Naive thymus-derived CD8-positive, alpha-beta T cell (primary cell): ENCODE data around the gene INHBE. TPM values are rescaled to one million over a fixed set of nuclear protein-coding genes. Genes with fewer than 3 reads are reported as not detected.
A peak's percentile ranks its signal among the peaks of the same experiment; 100 is the strongest.

ENCODE experiments used
- ATAC-seq, 2 donors: fragments of 150-1000 bp; cut with Tn5 transposase in 1 of 2; sonication (Bioruptor Pico), chemical (Tn5 transposase) in 1 of 2; 1 replicate in 1 of 2; 2 replicates in 1 of 2; pipeline ENCODE4 v1.10.0; 2021; ENCODE audit warnings: mild to moderate bottlenecking in 2 of 2, moderate library complexity in 2 of 2
- POLR2A ChIA-PET: fragments of 350-600 bp; sonication (Branson Sonifier 250); formaldehyde crosslinking; loops from one replicate; lab custom pipeline; 2021; ENCODE audit warnings: antibody characterized with exemption; lab: Charles Lee
- DNase-seq, 10 donors: peaks; one replicate each; pipeline versions ENCODE4 v3.0.0 to v3.0.0-alpha.2; 2020 to 2022
- H3K27ac Mint-ChIP-seq, 10 donors: one replicate each; pipeline ENCODE4 v1.8.0; 2020 to 2022; ENCODE audit warnings: mild to moderate bottlenecking in 10 of 10, mixed read lengths in 10 of 10, moderate library complexity in 4 of 10, inconsistent platforms in 1 of 10
- H3K27me3 Mint-ChIP-seq, 5 donors: one replicate each; pipeline ENCODE4 v1.8.0; 2021 to 2022; ENCODE audit warnings: mixed read lengths in 5 of 5
- H3K36me3 Mint-ChIP-seq, 3 donors: one replicate each; pipeline ENCODE4 v1.8.0; 2020 to 2022; ENCODE audit warnings: mixed read lengths in 3 of 3, mild to moderate bottlenecking in 2 of 3, inconsistent platforms in 1 of 3
- H3K4me1 Mint-ChIP-seq, 4 donors: one replicate each; pipeline ENCODE4 v1.8.0; 2021 to 2022; ENCODE audit warnings: mixed read lengths in 4 of 4
- H3K4me3 Mint-ChIP-seq, 10 donors: one replicate each; pipeline ENCODE4 v1.8.0; 2020 to 2022; ENCODE audit warnings: mild to moderate bottlenecking in 10 of 10, mixed read lengths in 10 of 10, moderate library complexity in 6 of 10, inconsistent platforms in 1 of 10
- H3K9me3 Mint-ChIP-seq, 9 donors: one replicate each; pipeline ENCODE4 v1.8.0; 2020 to 2022; ENCODE audit warnings: mixed read lengths in 9 of 9, mild to moderate bottlenecking in 3 of 9, inconsistent platforms in 1 of 9, moderate library complexity in 1 of 9
- polyA plus RNA-seq, 3 donors: library from polyadenylated mRNA; unstranded; fragments of 300-500 nt; fragmentation: Illumina TruSeq; gene quantifications; one replicate each; pipeline ENCODE4 v1.2.3, GENCODE V29; 2021
- total RNA-seq, 8 experiments: library from RNA in 2 of 8; stranded (reverse) in 2 of 8; gene quantifications; one replicate each; pipeline ENCODE4 v1.2.3 and lab custom pipeline; 2021 to 2026

INHBE gene
- total and polyA plus RNA-seq, 5 experiments from 2014 or later: 0.16 TPM; not detected in 4

DNA sequence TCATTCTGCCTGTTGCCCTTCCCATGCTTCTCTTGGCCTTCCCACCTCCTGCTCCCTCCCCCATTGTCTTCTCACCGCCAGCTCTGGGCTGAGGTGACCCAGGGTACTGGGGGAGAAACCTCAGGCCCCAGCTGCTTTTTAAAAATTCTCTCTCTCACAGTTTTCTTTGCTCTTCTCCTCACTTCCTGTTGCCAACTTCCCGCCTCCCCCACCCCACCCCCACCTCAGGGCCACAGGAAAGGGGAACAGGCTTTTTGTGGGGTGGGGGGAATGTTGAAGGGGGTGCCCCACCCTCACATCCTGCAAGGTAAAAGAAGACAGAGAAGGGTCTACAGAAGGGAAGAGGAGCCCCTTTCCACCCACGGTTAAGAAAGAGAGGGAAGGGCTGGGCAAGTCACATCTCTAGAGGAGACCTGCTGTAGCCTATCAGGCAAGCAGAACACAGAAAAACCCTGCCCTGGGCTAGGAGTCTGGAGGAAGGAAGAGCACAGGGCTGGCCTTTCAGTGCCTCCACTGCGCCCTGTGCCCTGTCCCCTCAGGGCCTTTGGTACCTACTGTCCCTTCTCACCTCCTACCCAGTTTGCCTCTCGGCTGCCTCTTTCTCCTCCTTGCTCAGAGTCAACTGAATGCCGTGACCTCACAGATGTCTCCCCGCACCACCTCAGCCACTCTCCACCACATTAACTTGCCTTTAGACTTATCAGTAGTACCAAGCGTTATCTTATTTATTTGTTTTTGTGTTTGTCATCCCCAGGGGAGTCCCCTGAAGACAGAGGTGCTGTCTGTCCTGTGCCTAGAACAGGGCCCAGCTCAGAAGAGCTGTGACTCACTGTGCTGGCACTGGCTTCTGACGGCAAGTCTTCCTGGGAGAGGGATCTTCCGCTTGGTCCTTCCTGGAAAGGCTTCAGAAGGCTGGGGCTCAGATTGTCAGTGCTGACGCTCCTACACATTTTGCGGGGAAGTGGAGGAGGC is 22.9 kb downstream of the INHBE start:
- Mint-ChIP-seq H3K4me1 (peaks cover 50 to 88% (median 80%) of the 10 kb centered on the region in 4 donors), H3K9me3 (no peaks in the 10 kb centered on the region), H3K36me3 (peaks cover 5 to 31% (median 8%) of the 10 kb centered on the region in 3 donors), H3K27ac (peak overlapping the region; percentile 97 to 100 (median 100)), H3K27me3 (no peaks in the 10 kb centered on the region), H3K4me3 (peak overlapping the region; percentile 94 to 100 (median 98))
- peak in 9 of 10 donors; percentile 27 to 80 (median 54) for DNase-seq
- ATAC-seq: peak; percentile 43 to 46
- POLR2A ChIA-PET: interaction anchor here (0.7 to 10.3 kb wide), 18 partner anchors 9 to 388 kb away, joined by 3 to 135 read pairs (median 4); partner anchors contain the start of genes DDIT3, GLI1, MARS1 and PIP4K2C

DNA sequence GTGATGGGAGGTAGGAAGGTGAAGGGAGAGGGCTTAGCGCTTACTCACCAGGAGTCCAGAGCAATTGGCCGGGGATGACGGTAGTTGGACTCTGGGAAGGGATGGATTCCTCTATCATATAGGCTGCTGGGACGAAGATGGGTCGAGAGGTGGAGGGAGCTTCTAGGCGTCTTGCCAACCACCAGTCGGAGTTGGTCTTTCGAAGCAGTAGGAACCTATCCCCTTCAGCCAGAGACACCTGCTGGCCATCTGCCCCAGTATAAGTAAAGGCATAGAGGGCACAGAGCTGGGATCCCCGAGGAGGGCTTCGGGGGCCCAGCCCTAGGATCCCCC is 23.9 kb downstream of the INHBE start:
- ATAC-seq: no peak
- Mint-ChIP-seq H3K27me3 (no peaks in the 10 kb centered on the region), H3K27ac (peak overlapping the region; percentile 97 to 100 (median 100)), H3K4me1 (peaks cover 44 to 86% (median 77%) of the 10 kb centered on the region in 4 donors), H3K4me3 (peak overlapping the region; percentile 94 to 100 (median 98)), H3K9me3 (no peaks in the 10 kb centered on the region), H3K36me3 (peaks cover 5 to 21% (median 8%) of the 10 kb centered on the region in 3 donors)
- no peak for DNase-seq
- POLR2A ChIA-PET: interaction anchor here (1.0 to 10.3 kb wide), 6 partner anchors 11 to 262 kb away, joined by 3 to 135 read pairs (median 18); partner anchors contain the start of genes DDIT3, GLI1 and MARS1

DNA sequence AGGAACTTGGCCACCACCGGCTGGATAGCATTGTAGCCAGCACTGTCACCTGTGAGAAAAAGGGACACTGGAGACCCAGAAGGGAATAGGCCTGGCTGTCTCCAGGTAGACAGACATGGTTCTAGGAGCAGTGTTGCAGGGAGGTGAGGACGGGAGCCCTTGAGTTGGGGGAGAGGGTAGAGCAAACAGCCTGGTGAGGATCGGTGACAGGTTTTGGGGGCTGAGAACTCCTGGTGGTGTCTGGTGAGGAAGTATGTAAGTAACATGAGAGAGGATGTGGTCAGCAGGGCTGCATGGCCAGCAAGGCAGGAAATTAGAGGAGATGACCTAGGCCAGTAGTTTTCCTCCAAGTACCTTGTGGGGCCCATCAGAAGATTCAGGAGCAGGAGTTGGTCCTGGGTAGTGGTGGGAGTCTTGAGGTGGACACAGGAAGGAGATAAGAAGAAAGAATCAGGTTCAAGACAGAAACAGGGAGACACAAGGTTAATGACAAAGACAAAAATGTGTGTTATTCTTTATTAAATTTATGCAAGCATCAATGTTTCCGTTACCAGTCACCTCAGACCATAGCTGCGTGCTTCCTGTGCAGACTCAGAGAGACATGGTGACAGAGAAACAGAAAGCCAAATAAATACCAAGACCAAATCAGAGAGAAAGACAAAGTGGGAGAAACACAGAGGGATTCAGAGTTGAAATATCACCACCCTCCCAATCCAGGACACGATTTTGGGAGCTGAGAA is 24.4 kb downstream of the INHBE start, which contains the start of gene ARHGAP9:
Gene ARHGAP9 (minus strand): TSS at position 491 of the 740 bp plus-strand sequence. CDS start 460 bp downstream, at position 31.
- no peaks in the 10 kb centered on the region for H3K27me3 Mint-ChIP-seq

GRCh38 chr12:57481671-57482070 is 26.6 kb downstream of the INHBE start:
- DNase-seq: no peak
- H3K4me3 Mint-ChIP-seq: peak overlapping the region in 8 of 10 donors; percentile 13 to 99 (median 60)
- H3K4me1 Mint-ChIP-seq: peaks cover 29 to 61% (median 55%) of the 10 kb centered on the region in 4 donors
- H3K27me3 Mint-ChIP-seq: no peaks in the 10 kb centered on the region
- H3K9me3 Mint-ChIP-seq: no peaks in the 10 kb centered on the region
- H3K36me3 Mint-ChIP-seq: no peaks in the 10 kb centered on the region
- POLR2A ChIA-PET: interaction anchor here (0.8 to 10.3 kb wide), 4 partner anchors 8 to 36 kb away, joined by 4 to 135 read pairs (median 74); partner anchors contain the start of genes DDIT3, GLI1 and INHBE
- ATAC-seq: no peak
- H3K27ac Mint-ChIP-seq: peak overlapping the region; percentile 97 to 100 (median 100)

More for the DNA sequence above, 24.4 kb downstream of the INHBE start, which contains the start of gene ARHGAP9:
- Mint-ChIP-seq H3K4me1 (peaks cover 39 to 80% (median 71%) of the 10 kb centered on the region in 4 donors), H3K27ac (peak within 1 kb of the TSS; percentile 97 to 100 (median 100)), H3K36me3 (peaks cover under 1 to 15% (median 4%) of the 10 kb centered on the region in 3 donors), H3K4me3 (peak within 1 kb of the TSS; percentile 94 to 100 (median 98)), H3K9me3 (no peaks in the 10 kb centered on the region)
- DNase-seq: peak in 9 of 10 donors; percentile 42 to 90 (median 79)
- ATAC-seq: peak; percentile 57 to 71
- POLR2A ChIA-PET: interaction anchor here (0.8 to 10.3 kb wide), 13 partner anchors 10 to 265 kb away, joined by 3 to 135 read pairs (median 4); partner anchors contain the start of genes DDIT3, GLI1, INHBE and MARS1

DNA sequence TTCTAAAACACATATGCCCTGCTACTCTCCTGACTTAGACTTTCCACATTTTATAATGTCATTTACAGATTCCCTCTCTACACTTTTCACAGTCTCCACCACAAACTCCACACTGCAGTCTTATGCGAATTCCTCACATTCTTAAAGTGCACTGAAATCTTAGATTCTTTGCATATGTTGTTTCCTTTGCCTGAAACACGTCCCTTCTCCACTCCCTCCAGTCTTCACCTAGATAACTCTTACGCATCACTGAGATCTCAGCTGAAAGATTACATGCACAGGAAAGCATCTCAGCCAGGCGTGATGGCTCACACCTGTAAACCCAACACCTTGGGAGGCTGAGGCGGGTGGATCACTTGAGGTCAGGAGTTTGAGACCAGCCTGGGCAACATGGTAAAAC is 28.4 kb downstream of the INHBE start:
- H3K4me3 Mint-ChIP-seq: peak overlapping the region in 1 of 10 donors; percentile 16
- H3K9me3 Mint-ChIP-seq: no peaks in the 10 kb centered on the region

DNA sequence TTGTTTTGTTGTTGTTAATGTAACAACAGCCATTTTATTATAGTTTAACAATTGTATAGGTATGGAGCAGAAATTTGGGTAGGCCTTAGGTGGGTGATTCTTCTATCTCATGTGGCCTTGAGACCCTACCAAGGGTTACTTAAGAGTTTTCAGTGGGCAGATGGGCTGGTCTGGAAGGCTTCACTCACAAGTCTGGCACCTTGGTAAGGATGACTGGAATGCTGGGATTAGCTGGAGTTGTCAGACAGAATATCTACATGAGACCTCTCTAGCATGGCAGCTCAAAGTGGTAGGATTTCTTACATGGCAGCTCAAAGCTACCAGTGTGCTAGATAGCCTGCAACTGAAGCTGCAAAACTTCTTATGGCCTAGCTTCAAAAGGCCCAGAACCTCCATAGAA is 30.6 kb downstream of the INHBE start:
- ATAC-seq (no peak), DNase-seq (no peak)
- POLR2A ChIA-PET: interaction anchor here (0.7 to 6.4 kb wide), 2 partner anchors 10 to 120 kb away, joined by 3 to 65 read pairs; no protein-coding TSS in a partner anchor
- Mint-ChIP-seq H3K27me3 (no peaks in the 10 kb centered on the region), H3K36me3 (peaks cover 0 to 22% (median 0%) of the 10 kb centered on the region in 3 donors), H3K9me3 (no peaks in the 10 kb centered on the region), H3K27ac (peak overlapping the region in 7 of 10 donors; percentile 11 to 73 (median 41)), H3K4me3 (no peak overlapping the region), H3K4me1 (peaks cover 20 to 47% (median 46%) of the 10 kb centered on the region in 4 donors)

More for the DNA sequence above, 28.4 kb downstream of the INHBE start:
- Mint-ChIP-seq H3K36me3 (peaks cover 0 to 6% (median 0%) of the 10 kb centered on the region in 3 donors), H3K27me3 (no peaks in the 10 kb centered on the region), H3K27ac (peak overlapping the region in 9 of 10 donors; percentile 14 to 86 (median 67)), H3K4me1 (peaks cover 30 to 56% (median 53%) of the 10 kb centered on the region in 4 donors)
- no peak for DNase-seq
- ATAC-seq: no peak
- POLR2A ChIA-PET: interaction anchor here (0.8 to 10.3 kb wide), 2 partner anchors 8 to 35 kb away, joined by 4 to 135 read pairs; partner anchors contain the start of gene DDIT3

DNA sequence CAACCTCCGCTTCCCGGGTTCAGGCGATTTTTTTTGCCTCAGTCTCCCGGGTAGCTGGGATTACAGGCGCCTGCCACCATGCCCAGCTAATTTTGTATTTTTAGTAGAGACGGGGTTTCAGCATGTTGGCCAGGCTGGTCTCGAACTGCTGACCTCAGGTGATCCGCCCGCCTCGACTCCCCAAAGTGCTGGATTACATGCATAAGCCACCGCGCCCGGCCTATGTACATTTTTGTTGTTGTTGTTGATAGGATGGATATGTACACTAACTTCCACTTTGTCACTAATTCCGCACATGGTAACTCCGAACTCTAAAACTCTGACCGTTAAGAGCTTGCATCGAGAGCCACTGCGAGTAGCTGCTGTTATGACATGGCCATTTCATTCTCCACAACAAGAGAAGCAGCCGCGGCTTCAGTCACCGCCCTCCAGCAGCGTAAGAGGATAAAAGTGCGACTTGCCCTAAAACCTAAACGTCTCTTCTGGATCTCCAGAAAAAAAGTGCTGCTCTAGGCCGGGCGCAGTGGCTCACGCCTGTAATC is 32.0 kb downstream of the INHBE start:
- Mint-ChIP-seq H3K27me3 (no peaks in the 10 kb centered on the region), H3K27ac (peak overlapping the region; percentile 88 to 98 (median 97)), H3K4me1 (peaks cover 13 to 40% (median 38%) of the 10 kb centered on the region in 4 donors), H3K4me3 (peak overlapping the region in 4 of 10 donors; percentile 95 to 99 (median 96)), H3K36me3 (peaks cover 6 to 37% (median 13%) of the 10 kb centered on the region in 3 donors), H3K9me3 (no peaks in the 10 kb centered on the region)
- ATAC-seq (no peak), DNase-seq (peak in 2 of 10 donors; percentile 20 to 63)
- POLR2A ChIA-PET: interaction anchor here (0.7 to 6.4 kb wide), 6 partner anchors 7 to 39 kb away, joined by 5 to 65 read pairs (median 9); partner anchors contain the start of genes ARHGAP9 and DDIT3

DNA sequence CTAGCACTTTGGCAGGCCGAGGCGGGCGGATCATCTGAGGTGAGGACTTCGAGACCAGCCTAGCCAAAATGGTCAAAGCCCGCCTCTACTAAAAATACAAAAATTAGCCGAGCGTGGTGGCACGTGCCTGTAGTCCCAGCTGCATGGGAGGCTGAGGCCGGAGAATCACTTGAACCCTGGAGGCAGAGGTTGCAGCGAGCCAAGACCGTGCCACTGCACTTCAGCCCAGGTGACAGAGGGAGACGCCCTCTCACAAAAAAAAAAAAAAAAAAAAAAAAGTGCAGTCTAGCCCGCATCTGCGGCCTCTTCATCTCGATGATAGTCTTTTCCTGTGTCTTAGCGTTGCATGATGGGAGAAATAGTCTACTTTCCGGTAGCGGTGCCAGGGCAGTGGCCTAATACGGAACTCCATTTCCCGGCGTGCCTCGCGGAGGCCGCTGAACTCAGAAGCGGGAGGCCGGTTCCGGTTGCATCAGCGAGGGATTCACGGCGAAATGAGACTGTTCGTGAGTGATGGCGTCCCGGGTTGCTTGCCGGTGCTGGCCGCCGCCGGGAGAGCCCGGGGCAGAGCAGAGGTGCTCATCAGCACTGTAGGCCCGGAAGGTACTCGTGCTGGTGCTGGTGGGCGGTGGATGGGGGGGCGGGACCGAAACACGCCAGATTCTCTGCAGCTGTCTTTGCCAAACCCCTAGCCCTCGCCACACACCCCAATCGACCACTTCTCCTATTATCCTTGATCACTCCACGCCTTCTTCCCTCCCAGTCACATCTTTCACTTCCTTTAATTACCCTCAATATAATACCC is 32.7 kb downstream of the INHBE start, which contains the start of gene MARS1:
Gene MARS1 (plus strand): TSS at position 472 of the 805 bp plus-strand sequence. CDS start 23 bp downstream, at position 495.
- peak; percentile 76 to 95 (median 90) for DNase-seq
- H3K4me1 Mint-ChIP-seq: peaks cover 13 to 43% (median 39%) of the 10 kb centered on the region in 4 donors
- H3K9me3 Mint-ChIP-seq: no peaks in the 10 kb centered on the region
- H3K27ac Mint-ChIP-seq: peak within 1 kb of the TSS; percentile 88 to 98 (median 97)
- H3K36me3 Mint-ChIP-seq: peaks cover 8 to 43% (median 17%) of the 10 kb centered on the region in 3 donors
- POLR2A ChIA-PET: interaction anchor here (0.7 to 6.4 kb wide), 9 partner anchors 8 to 38 kb away, joined by 3 to 65 read pairs (median 6); partner anchors contain the start of genes ARHGAP9 and DDIT3
- peak; percentile 97 to 98 for ATAC-seq
- peak within 1 kb of the TSS; percentile 92 to 99 (median 96) for H3K4me3 Mint-ChIP-seq
- no peaks in the 10 kb centered on the region for H3K27me3 Mint-ChIP-seq

GRCh38 chr12:57488402-57489156 is 33.5 kb downstream of the INHBE start:
- no peaks in the 10 kb centered on the region for H3K27me3 Mint-ChIP-seq
- POLR2A ChIA-PET: interaction anchor here (0.6 to 6.4 kb wide), 10 partner anchors 9 to 32 kb away, joined by 3 to 65 read pairs (median 4); partner anchors contain the start of genes ARHGAP9 and DDIT3
- peaks cover 11 to 46% (median 19%) of the 10 kb centered on the region in 3 donors for H3K36me3 Mint-ChIP-seq
- peak overlapping the region; percentile 92 to 99 (median 96) for H3K4me3 Mint-ChIP-seq
- no peak for DNase-seq
- H3K27ac Mint-ChIP-seq: peak overlapping the region; percentile 88 to 98 (median 97)
- H3K9me3 Mint-ChIP-seq: no peaks in the 10 kb centered on the region
- H3K4me1 Mint-ChIP-seq: peaks cover 13 to 41% (median 34%) of the 10 kb centered on the region in 4 donors
- no peak for ATAC-seq
